Right atrium auricular region (tissue), 2 donors: ENCODE data around the gene HCFC1R1. TPM values are rescaled to one million over a fixed set of nuclear protein-coding genes. Genes with fewer than 3 reads are reported as not detected.

Experiments used
- DNase-seq: peaks from one replicate; pipeline ENCODE4 v3.0.0-alpha.2; 2019; ENCODE audit warnings: low spot score
- H3K27ac ChIP-seq, 2 donors: fragments of 200-600 bp; sonication (generic); 1 replicate in 1 of 2; 2 replicates in 1 of 2; pipeline ENCODE4 v1.5.1; 2016 to 2019
- H3K27me3 ChIP-seq, 2 donors: fragments of 200-600 bp; sonication (generic); one replicate each; pipeline versions ENCODE4 v1.5.1 to v1.6.0; 2017 to 2019
- H3K36me3 ChIP-seq: fragments of 200-600 bp; sonication (generic); one replicate; pipeline ENCODE4 v1.5.1; 2016
- H3K4me1 ChIP-seq, 2 donors: fragments of 200-600 bp; sonication (generic); one replicate each; pipeline versions ENCODE4 v1.5.1 to v1.6.0; 2017 to 2019
- H3K4me3 ChIP-seq, 2 donors: fragments of 200-600 bp; sonication (generic); 1 replicate in 1 of 2; 2 replicates in 1 of 2; pipeline ENCODE4 v1.5.1; 2017 to 2019; ENCODE audit warnings: mild to moderate bottlenecking in 1 of 2, moderate library complexity in 1 of 2
- H3K9me3 ChIP-seq, 2 donors: fragments of 200-600 bp; sonication (generic); one replicate each; pipeline ENCODE4 v1.5.1; 2019
- total RNA-seq, 2 donors: library from RNA; depleted of rRNA; stranded (reverse); fragments of >200 nt; gene quantifications; one replicate each; pipeline ENCODE4 v1.1.0, GENCODE V29; 2016
- TF ChIP-seq, protein P1 (sequence below), 2 donors: fragments of 200-600 bp; sonication (generic); IDR thresholded peaks; one replicate each; pipeline ENCODE4 v1.5.1; 2019; ENCODE audit warnings: antibody characterized with exemption in 2 of 2

The HCFC1R1 gene
- total RNA-seq, 2 donors from 2014 or later: 22.5 to 33.1 TPM

DNA sequence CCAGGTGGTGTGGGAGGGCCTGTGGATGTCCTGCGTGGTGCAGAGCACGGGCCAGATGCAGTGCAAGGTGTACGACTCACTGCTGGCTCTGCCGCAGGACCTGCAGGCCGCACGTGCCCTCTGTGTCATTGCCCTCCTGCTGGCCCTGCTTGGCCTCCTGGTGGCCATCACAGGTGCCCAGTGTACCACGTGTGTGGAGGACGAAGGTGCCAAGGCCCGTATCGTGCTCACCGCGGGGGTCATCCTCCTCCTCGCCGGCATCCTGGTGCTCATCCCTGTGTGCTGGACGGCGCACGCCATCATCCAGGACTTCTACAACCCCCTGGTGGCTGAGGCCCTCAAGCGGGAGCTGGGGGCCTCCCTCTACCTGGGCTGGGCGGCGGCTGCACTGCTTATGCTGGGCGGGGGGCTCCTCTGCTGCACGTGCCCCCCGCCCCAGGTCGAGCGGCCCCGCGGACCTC lies 10.2 kb downstream of the HCFC1R1 start:
- Histone ChIP-seq H3K27ac (no peak overlapping the region), H3K4me3 (no peak overlapping the region), H3K9me3 (no peaks in the 10 kb centered on the region), H3K36me3 (no peaks in the 10 kb centered on the region), H3K4me1 (peaks cover 0 to 8% of the 10 kb centered on the region in 2 donors), H3K27me3 (peaks cover 4 to 19% of the 10 kb centered on the region in 2 donors)
- no peak for DNase-seq
- TF ChIP-seq, protein P1, sequence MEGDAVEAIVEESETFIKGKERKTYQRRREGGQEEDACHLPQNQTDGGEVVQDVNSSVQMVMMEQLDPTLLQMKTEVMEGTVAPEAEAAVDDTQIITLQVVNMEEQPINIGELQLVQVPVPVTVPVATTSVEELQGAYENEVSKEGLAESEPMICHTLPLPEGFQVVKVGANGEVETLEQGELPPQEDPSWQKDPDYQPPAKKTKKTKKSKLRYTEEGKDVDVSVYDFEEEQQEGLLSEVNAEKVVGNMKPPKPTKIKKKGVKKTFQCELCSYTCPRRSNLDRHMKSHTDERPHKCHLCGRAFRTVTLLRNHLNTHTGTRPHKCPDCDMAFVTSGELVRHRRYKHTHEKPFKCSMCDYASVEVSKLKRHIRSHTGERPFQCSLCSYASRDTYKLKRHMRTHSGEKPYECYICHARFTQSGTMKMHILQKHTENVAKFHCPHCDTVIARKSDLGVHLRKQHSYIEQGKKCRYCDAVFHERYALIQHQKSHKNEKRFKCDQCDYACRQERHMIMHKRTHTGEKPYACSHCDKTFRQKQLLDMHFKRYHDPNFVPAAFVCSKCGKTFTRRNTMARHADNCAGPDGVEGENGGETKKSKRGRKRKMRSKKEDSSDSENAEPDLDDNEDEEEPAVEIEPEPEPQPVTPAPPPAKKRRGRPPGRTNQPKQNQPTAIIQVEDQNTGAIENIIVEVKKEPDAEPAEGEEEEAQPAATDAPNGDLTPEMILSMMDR (IDR thresholded peaks at IDR 0.05): no peak

DNA sequence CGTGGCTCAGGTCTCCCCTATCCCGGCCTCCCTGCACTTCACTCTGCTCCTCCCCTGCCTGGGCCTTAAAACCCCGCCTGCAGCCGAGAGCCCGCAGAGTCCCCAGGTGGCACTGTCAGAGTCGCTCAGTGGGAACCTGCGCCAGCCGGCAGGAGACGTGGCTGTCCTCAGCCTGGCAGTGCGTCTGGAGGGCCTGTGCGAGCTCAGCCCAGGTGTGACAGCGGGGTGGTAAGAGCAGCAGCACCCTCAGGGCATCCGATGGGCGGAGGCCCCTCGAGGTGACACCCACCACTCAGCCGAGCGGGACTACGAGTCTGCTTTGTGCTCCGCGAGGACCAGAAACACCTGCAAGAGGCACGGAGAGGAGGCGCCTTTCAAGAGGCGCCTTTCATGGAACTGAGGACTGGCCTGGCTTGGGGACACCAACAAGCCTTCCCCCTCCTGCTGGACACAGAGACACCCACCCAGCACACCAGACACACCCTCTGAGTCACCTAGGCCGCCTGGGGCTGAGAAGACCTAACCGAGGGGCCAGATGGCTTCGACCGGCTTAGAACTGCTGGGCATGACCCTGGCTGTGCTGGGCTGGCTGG lies 10.8 kb downstream of the HCFC1R1 start, which contains the start of gene CLDN9:
CLDN9 (plus strand) TSS at position 96 of the 593 bp plus-strand sequence; CDS start at position 536, 440 bp downstream.
- no peak for DNase-seq
- Histone ChIP-seq H3K27ac (no peak within 1 kb of the TSS), H3K36me3 (no peaks in the 10 kb centered on the region), H3K4me1 (peaks cover 0 to 3% of the 10 kb centered on the region in 2 donors), H3K27me3 (peaks cover 9 to 13% of the 10 kb centered on the region in 2 donors), H3K9me3 (no peaks in the 10 kb centered on the region), H3K4me3 (no peak within 1 kb of the TSS)
- TF ChIP-seq, protein P1 (IDR thresholded peaks at IDR 0.05): no peak

DNA sequence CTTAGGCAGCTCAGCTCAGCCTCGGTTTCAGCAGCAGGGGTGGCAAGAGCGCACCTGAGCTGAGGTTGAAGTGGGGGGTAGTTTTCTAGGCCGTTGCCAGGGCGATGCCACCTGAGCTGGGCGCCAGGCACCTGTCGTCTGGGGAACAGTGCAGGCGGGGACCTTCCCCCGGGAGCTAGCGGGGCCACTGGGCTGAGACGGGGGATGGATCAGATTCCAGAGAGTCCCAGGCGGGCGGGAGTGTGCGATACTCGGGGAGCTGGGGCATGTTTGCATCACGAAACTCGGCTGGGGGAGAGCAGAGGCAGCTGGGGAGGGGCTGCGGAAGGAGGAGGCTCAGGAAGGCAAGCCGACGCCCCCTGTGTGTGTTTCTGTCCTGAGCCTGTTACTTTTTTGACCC lies 11.5 kb downstream of the HCFC1R1 start:
- TF ChIP-seq, protein P1 (IDR thresholded peaks at IDR 0.05): no peak
- DNase-seq: no peak
- no peaks in the 10 kb centered on the region for H3K9me3 ChIP-seq
- no peak overlapping the region for H3K4me3 ChIP-seq
- no peak overlapping the region for H3K27ac ChIP-seq
- no peaks in the 10 kb centered on the region for H3K36me3 ChIP-seq
- peaks cover 8 to 9% of the 10 kb centered on the region in 2 donors for H3K27me3 ChIP-seq
- H3K4me1 ChIP-seq: no peaks in the 10 kb centered on the region

DNA sequence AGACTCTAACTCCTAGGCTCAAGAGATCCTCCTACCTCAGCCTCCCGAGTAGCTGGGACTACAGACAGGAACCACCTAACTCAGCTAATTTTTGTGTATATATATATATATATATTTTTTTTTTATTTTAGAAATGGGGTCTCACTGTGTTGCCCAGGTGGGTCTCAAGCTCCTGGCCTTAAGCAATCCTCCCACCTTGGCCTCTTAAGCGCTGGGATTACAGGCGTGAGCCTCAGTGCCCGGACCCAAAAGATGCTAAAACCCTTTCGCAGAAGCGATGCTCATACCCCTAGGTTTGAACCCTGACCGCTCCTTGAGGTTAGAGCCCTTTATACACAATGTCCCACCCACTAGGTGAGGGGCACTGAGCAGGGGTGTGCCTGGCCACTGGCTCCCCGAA lies 13.2 kb downstream of the HCFC1R1 start:
- Histone ChIP-seq H3K27me3 (peaks cover 8 to 16% of the 10 kb centered on the region in 2 donors), H3K27ac (no peak overlapping the region), H3K4me3 (no peak overlapping the region), H3K36me3 (no peaks in the 10 kb centered on the region), H3K9me3 (no peaks in the 10 kb centered on the region), H3K4me1 (no peaks in the 10 kb centered on the region)
- TF ChIP-seq, protein P1 (IDR thresholded peaks at IDR 0.05): no peak
- DNase-seq: no peak

DNA sequence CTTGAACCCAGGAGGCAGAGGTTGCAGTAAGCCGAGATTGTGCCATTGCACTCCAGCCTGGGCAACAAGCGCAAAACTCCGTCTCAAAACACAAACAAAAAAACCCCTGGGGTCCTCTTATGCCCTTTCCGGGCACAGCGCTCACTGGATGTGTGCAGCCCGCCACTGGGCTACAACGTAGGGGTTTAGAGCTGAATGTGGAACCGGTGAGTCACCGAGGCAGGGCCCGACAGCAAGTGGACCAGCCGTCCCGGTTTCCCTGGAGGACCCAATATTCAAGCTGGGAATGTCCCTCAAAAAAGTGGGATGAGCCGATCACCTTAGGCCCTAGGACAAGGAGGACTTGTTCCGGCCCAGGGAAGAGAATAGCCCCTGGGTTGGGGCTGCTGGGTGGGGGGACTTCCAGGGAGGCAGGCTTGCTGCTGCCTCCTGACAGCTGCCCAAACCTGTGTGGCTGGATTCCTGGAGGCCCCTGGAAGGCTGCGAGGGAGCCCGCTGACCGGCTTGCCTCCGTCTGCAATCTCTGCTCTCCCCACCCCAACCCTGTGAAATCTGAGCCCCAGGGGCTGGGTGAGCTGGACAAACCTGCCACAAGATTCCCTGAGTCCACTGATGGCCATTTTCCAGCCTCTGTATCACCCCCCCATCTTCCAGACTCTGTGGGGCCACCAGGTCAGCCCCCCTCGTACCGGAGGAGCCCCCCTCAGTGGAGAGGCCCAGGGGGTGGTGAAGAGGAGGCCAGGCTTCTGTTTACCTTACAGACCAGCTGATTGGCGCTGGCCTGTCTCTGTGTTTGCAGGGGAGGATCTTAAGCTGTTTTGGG lies 14.0 kb downstream of the HCFC1R1 start:
- peaks cover 0 to 3% of the 10 kb centered on the region in 2 donors for H3K4me1 ChIP-seq
- no peaks in the 10 kb centered on the region for H3K9me3 ChIP-seq
- H3K4me3 ChIP-seq: no peak overlapping the region
- no peak for DNase-seq
- no peaks in the 10 kb centered on the region for H3K36me3 ChIP-seq
- peaks cover 8 to 16% of the 10 kb centered on the region in 2 donors for H3K27me3 ChIP-seq
- TF ChIP-seq, protein P1 (IDR thresholded peaks at IDR 0.05): no peak
- no peak overlapping the region for H3K27ac ChIP-seq
